Thyroid gland (tissue), 4 donors: ENCODE results near the gene DNAH14.

ENCODE experiments used
- POLR2A ChIP-seq, 2 donors: fragments of 450-650 bp; IDR thresholded peaks; one replicate each; pipeline ENCODE4 v1.6.1; 2017; ENCODE audit warnings: antibody characterized with exemption in 2 of 2, mild to moderate bottlenecking in 2 of 2, moderate library complexity in 1 of 2
- TF ChIP-seq, protein P1 (sequence below), 6 experiments: fragments of 200-600 bp in 3 of 6; fragments of 450-650 bp in 3 of 6; sonication (generic) in 3 of 6; IDR thresholded peaks; one replicate each; pipeline ENCODE4 v1.5.1; 2016 to 2019; ENCODE audit warnings: antibody characterized with exemption in 6 of 6, mild to moderate bottlenecking in 2 of 6, inconsistent platforms in 1 of 6, moderate library complexity in 1 of 6

DNA sequence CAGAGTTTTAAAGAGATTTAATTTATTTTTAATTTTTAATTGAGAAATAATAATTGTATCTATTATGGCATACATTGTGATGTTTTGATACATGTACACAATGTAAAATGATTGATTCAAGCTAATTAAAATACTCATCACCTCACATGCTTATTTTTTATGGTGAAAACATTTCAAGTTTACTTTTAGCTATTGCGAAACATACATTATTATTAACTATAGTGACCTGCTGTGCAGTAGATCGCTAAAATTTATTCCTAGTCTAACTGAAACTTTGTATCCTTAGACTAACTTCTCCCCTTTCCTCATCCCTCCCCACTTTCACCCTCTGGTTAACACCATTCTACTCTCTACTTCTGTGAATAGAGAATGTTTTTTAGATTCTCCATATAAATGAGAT, 191.6 kb downstream of the DNAH14 start:
- TF ChIP-seq, protein P1, sequence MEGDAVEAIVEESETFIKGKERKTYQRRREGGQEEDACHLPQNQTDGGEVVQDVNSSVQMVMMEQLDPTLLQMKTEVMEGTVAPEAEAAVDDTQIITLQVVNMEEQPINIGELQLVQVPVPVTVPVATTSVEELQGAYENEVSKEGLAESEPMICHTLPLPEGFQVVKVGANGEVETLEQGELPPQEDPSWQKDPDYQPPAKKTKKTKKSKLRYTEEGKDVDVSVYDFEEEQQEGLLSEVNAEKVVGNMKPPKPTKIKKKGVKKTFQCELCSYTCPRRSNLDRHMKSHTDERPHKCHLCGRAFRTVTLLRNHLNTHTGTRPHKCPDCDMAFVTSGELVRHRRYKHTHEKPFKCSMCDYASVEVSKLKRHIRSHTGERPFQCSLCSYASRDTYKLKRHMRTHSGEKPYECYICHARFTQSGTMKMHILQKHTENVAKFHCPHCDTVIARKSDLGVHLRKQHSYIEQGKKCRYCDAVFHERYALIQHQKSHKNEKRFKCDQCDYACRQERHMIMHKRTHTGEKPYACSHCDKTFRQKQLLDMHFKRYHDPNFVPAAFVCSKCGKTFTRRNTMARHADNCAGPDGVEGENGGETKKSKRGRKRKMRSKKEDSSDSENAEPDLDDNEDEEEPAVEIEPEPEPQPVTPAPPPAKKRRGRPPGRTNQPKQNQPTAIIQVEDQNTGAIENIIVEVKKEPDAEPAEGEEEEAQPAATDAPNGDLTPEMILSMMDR (IDR thresholded peaks at IDR 0.05), result no peak
- no peak for TF ChIP-seq POLR2A (IDR thresholded peaks at IDR 0.05)
